Left ventricle myocardium inferior (tissue), 1 donor: ENCODE measurements around the gene B3GALT4. TPM values are rescaled to one million over a fixed set of nuclear protein-coding genes. Genes with fewer than 3 reads are reported as not detected.

Experiments used
- DNase-seq: peaks from one replicate; pipeline ENCODE4 v3.0.0-alpha.2; 2020
- H3K27ac ChIP-seq: fragments of 200-600 bp; replicated peaks from 2 replicates; pipeline ENCODE4 v1.8.0; 2021
- H3K27me3 ChIP-seq: fragments of 200-600 bp; 2 replicates; pipeline ENCODE4 v1.8.0; 2021; ENCODE audit warnings: low read depth
- H3K36me3 ChIP-seq: fragments of 200-600 bp; 2 replicates; pipeline ENCODE4 v1.8.0; 2021
- H3K4me1 ChIP-seq: fragments of 200-600 bp; 2 replicates; pipeline ENCODE4 v1.8.0; 2021
- H3K4me3 ChIP-seq: fragments of 200-600 bp; 2 replicates; pipeline ENCODE4 v1.8.0; 2021; ENCODE audit warnings: mild to moderate bottlenecking, moderate library complexity
- H3K9me3 ChIP-seq: fragments of 200-600 bp; replicated peaks from 2 replicates; pipeline ENCODE4 v1.8.0; 2021
- intact Hi-C: fragments of 100-400 bp; cut with micrococcal nuclease; formaldehyde crosslinking; loops from one replicate; pipeline ENCODE4 v1.11.0; 2022
- total RNA-seq: library from RNA; stranded (reverse); fragmentation: NEBNext Ultra II Directional; extraction: Animal tissue kit (Norgen Biotek cat#: 25700); gene quantifications from one replicate; pipeline ENCODE4 v1.2.1, GENCODE V29; 2021
- TF ChIP-seq, protein P1 (sequence below): fragments of 200-600 bp; IDR thresholded peaks from 2 replicates; pipeline ENCODE4 v1.8.0; 2021; ENCODE audit warnings: antibody characterized with exemption, mild to moderate bottlenecking, borderline replicate concordance
- donor health status: DM: no; HTN: yes; CAD: no; lungs with severe emphysema.

The B3GALT4 gene
- total RNA-seq, 1 donor from 2014 or later, result 7.5 TPM

- TF ChIP-seq, protein P1, sequence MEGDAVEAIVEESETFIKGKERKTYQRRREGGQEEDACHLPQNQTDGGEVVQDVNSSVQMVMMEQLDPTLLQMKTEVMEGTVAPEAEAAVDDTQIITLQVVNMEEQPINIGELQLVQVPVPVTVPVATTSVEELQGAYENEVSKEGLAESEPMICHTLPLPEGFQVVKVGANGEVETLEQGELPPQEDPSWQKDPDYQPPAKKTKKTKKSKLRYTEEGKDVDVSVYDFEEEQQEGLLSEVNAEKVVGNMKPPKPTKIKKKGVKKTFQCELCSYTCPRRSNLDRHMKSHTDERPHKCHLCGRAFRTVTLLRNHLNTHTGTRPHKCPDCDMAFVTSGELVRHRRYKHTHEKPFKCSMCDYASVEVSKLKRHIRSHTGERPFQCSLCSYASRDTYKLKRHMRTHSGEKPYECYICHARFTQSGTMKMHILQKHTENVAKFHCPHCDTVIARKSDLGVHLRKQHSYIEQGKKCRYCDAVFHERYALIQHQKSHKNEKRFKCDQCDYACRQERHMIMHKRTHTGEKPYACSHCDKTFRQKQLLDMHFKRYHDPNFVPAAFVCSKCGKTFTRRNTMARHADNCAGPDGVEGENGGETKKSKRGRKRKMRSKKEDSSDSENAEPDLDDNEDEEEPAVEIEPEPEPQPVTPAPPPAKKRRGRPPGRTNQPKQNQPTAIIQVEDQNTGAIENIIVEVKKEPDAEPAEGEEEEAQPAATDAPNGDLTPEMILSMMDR, result no peak
- Histone ChIP-seq H3K36me3 (peaks cover 37% of the 10 kb centered on the region), H3K4me1 (peaks cover 67% of the 10 kb centered on the region), H3K27me3 (no peaks in the 10 kb centered on the region), H3K4me3 (no peak overlapping the region), H3K27ac (no peak overlapping the region), H3K9me3 (no peaks in the 10 kb centered on the region)
- intact Hi-C loops, result no loop called here
- no peak for DNase-seq
Observed at GRCh38 chr6:33301877-33302276, 25.0 kb downstream of the B3GALT4 start.

- Histone ChIP-seq H3K4me3 (no peak overlapping the region), H3K27ac (no peak overlapping the region), H3K9me3 (no peaks in the 10 kb centered on the region), H3K4me1 (peaks cover 44% of the 10 kb centered on the region), H3K27me3 (no peaks in the 10 kb centered on the region), H3K36me3 (peaks cover 37% of the 10 kb centered on the region)
- DNase-seq, result no peak
- intact Hi-C loops, result no loop called here
- TF ChIP-seq, protein P1, result no peak
Observed at GRCh38 chr6:33304216-33304615, 27.3 kb downstream of the B3GALT4 start.

GRCh38 chr6:33305052-33305451 lies 28.1 kb downstream of the B3GALT4 start:
- H3K27ac ChIP-seq, result no peak overlapping the region
- TF ChIP-seq, protein P1, result no peak
- H3K36me3 ChIP-seq, result peaks cover 37% of the 10 kb centered on the region
- H3K4me1 ChIP-seq, result peaks cover 36% of the 10 kb centered on the region
- DNase-seq, result no peak
- H3K4me3 ChIP-seq, result no peak overlapping the region
- intact Hi-C loops, result no loop called here
- H3K9me3 ChIP-seq, result no peaks in the 10 kb centered on the region
- no peaks in the 10 kb centered on the region for H3K27me3 ChIP-seq

GRCh38 chr6:33306356-33306755 lies 29.4 kb downstream of the B3GALT4 start:
- intact Hi-C loops, result no loop called here
- Histone ChIP-seq H3K36me3 (peaks cover 47% of the 10 kb centered on the region), H3K9me3 (no peaks in the 10 kb centered on the region), H3K4me1 (peaks cover 35% of the 10 kb centered on the region), H3K27me3 (no peaks in the 10 kb centered on the region), H3K4me3 (no peak overlapping the region), H3K27ac (no peak overlapping the region)
- TF ChIP-seq, protein P1, result no peak
- no peak for DNase-seq

- DNase-seq, result peak; percentile 40
- intact Hi-C loops, result no loop called here
Observed at GRCh38 chr6:33312361-33313104, 35.6 kb downstream of the B3GALT4 start.

More at GRCh38 chr6:33312361-33313104, 35.6 kb downstream of the B3GALT4 start:
- peak overlapping the region; percentile 88 for H3K4me3 ChIP-seq
- TF ChIP-seq, protein P1, result no peak
- peak overlapping the region; percentile 96 for H3K27ac ChIP-seq
- no peaks in the 10 kb centered on the region for H3K9me3 ChIP-seq
- peaks cover 70% of the 10 kb centered on the region for H3K4me1 ChIP-seq
- H3K36me3 ChIP-seq, result peaks cover 10% of the 10 kb centered on the region
- no peaks in the 10 kb centered on the region for H3K27me3 ChIP-seq
